Endothelial cell of hepatic sinusoid (primary cell): ENCODE measurements around the gene GUCY2F.

Source experiments
- in situ Hi-C: cut with HindIII; loops from 2 replicates; pipeline ENCODE4 v1.10.0; 2017; ENCODE audit warnings: low sequenced_read_pairs

Gene GUCY2F

GRCh38 chrX:109481986-109482385, at the start of gene GUCY2F:
GUCY2F (minus strand) TSS chrX:109482086; CDS start chrX:109475936, 6,150 bp downstream.
- in situ Hi-C loops = no loop called here

- in situ Hi-C loops = no loop called here
Observed at GRCh38 chrX:109519001-109519400, 37.1 kb upstream of the GUCY2F start.

GRCh38 chrX:109511113-109511512, 29.2 kb upstream of the GUCY2F start:
- in situ Hi-C loops = no loop called here

- in situ Hi-C loops = no loop called here
Observed at GRCh38 chrX:109508915-109509314, 27.0 kb upstream of the GUCY2F start.

- in situ Hi-C loops = no loop called here
Observed at GRCh38 chrX:109501176-109501575, 19.3 kb upstream of the GUCY2F start.

- in situ Hi-C loops = no loop called here
Observed at GRCh38 chrX:109498434-109498833, 16.5 kb upstream of the GUCY2F start.

GRCh38 chrX:109489174-109489573, 7.3 kb upstream of the GUCY2F start:
- in situ Hi-C loops = no loop called here

GRCh38 chrX:109487640-109488039, 5.8 kb upstream of the GUCY2F start:
- in situ Hi-C loops = no loop called here

- in situ Hi-C loops = no loop called here
Observed at GRCh38 chrX:109485470-109486340, 3.8 kb upstream of the GUCY2F start.

- in situ Hi-C loops = no loop called here
Observed at GRCh38 chrX:109484886-109485285, 3.0 kb upstream of the GUCY2F start.

- in situ Hi-C loops = no loop called here
Observed at GRCh38 chrX:109475174-109475891, 6.6 kb downstream of the GUCY2F start.

GRCh38 chrX:109472939-109473735, 8.7 kb downstream of the GUCY2F start:
- in situ Hi-C loops = no loop called here

GRCh38 chrX:109464231-109464630, 17.7 kb downstream of the GUCY2F start:
- in situ Hi-C loops = no loop called here

- in situ Hi-C loops = no loop called here
Observed at GRCh38 chrX:109463784-109464183, 18.1 kb downstream of the GUCY2F start.

- in situ Hi-C loops = no loop called here
Observed at GRCh38 chrX:109448282-109448938, 33.5 kb downstream of the GUCY2F start.

GRCh38 chrX:109441266-109441665, 40.6 kb downstream of the GUCY2F start:
- in situ Hi-C loops = no loop called here

- in situ Hi-C loops = no loop called here
Observed at GRCh38 chrX:109440475-109440874, 41.4 kb downstream of the GUCY2F start.

GRCh38 chrX:109409181-109409580, 72.7 kb downstream of the GUCY2F start:
- in situ Hi-C loops = no loop called here

GRCh38 chrX:109403922-109404321, 78.0 kb downstream of the GUCY2F start:
- in situ Hi-C loops = no loop called here

- in situ Hi-C loops = no loop called here
Observed at GRCh38 chrX:109399831-109400230, 82.1 kb downstream of the GUCY2F start.

- in situ Hi-C loops = no loop called here
Observed at GRCh38 chrX:109398833-109399232, 83.1 kb downstream of the GUCY2F start.
